Measurements from ENCODE around the gene PDPN. TPM values are rescaled to one million over a fixed set of nuclear protein-coding genes. Genes with fewer than 3 reads are reported as not detected.

Gene PDPN
- total RNA-seq, 1 experiment from 2014 or later, result not detected

GRCh38 chr1:13620825-13621224, 37.2 kb downstream of the PDPN start:
- Histone ChIP-seq H3K4me1 (ENCODE audit: control insufficient read depth in 1 of 2, insufficient read depth in 2 of 2, low read length in 2 of 2) (no peaks in the 10 kb centered on the region), H3K9ac (ENCODE audit: low read length) (no peak overlapping the region), H3K27ac (ENCODE audit: low read depth, low read length) (no peak overlapping the region), H3K27me3 (ENCODE audit: insufficient read depth, low read length) (no peaks in the 10 kb centered on the region), H3K36me3 (ENCODE audit: control insufficient read depth in 1 of 2, insufficient read depth in 2 of 2, low read length in 2 of 2) (no peaks in the 10 kb centered on the region), H3K9me3 (ENCODE audit: control insufficient read depth in 1 of 2, insufficient read depth in 1 of 2, low read depth in 1 of 2, low read length in 2 of 2) (no peaks in the 10 kb centered on the region), H2AFZ (ENCODE audit: low read depth, low read length, poor library complexity, severe bottlenecking) (no peak overlapping the region), H3K4me2 (ENCODE audit: low read length) (no peak overlapping the region), H4K20me1 (ENCODE audit: insufficient read depth) (no peaks in the 10 kb centered on the region), H3K79me2 (ENCODE audit: insufficient read depth, low read length) (no peaks in the 10 kb centered on the region), H3K4me3 (replicated peaks in 1 of 2; ENCODE audit: low read depth in 1 of 2, low read length in 2 of 2) (no peak overlapping the region), H3K9me2 (ENCODE audit: insufficient read depth) (no peaks in the 10 kb centered on the region)
- TF ChIP-seq CBX3 (IDR thresholded peaks at IDR 0.05; ENCODE audit: low read depth) (no peak), REST (IDR thresholded peaks at IDR 0.05; ENCODE audit: low read depth) (no peak), POLR2AphosphoS5 (IDR thresholded peaks at IDR 0.05; ENCODE audit: low read depth, low read length) (no peak), CTCF (IDR thresholded peaks at IDR 0.05 in 2 of 3, conservative IDR thresholded peaks at IDR 0.05 in 1 of 3; ENCODE audit: borderline replicate concordance in 1 of 3, insufficient read depth in 1 of 3, low read depth in 2 of 3, low read length in 2 of 3) (no peak), JUND (IDR thresholded peaks at IDR 0.05) (no peak), ZFX (IDR thresholded peaks at IDR 0.05) (no peak), EGR1 (IDR thresholded peaks at IDR 0.05; ENCODE audit: low read depth) (no peak), SP1 (IDR thresholded peaks at IDR 0.05; ENCODE audit: low read depth) (no peak), ELF1 (IDR thresholded peaks at IDR 0.05; ENCODE audit: borderline replicate concordance, low read depth) (no peak), ZNF274 (IDR thresholded peaks at IDR 0.05; ENCODE audit: low read depth, low read length) (no peak), YY1 (IDR thresholded peaks at IDR 0.05; ENCODE audit: extremely low read depth, insufficient replicate concordance, low read depth, low read length) (no peak), TCF7L2 (IDR thresholded peaks at IDR 0.05; ENCODE audit: borderline replicate concordance, extremely low read depth, insufficient read depth, insufficient read length) (no peak), ZBTB33 (IDR thresholded peaks at IDR 0.05; ENCODE audit: extremely low read depth, insufficient replicate concordance, low read length) (no peak)
- ChIA-PET RAD21 (ENCODE audit: low non-redundant PET in 1 of 2, low total read pairs in 2 of 2, uncharacterized antibody in 2 of 2, unreplicated experiment in 2 of 2) (no interaction called here), POLR2A (no interaction called here), CTCF (no interaction called here)
- intact Hi-C loops (cut with micrococcal nuclease), result no loop called here
- BruUV-seq (replicated peaks), result no TSS peak
- DNase-seq (ENCODE audit: low read depth, low spot score) (no peak), ATAC-seq (no peak)

All from HCT116 (cell line).